Stimulated activated CD4-positive, alpha-beta T cell treated with anti-CD3 and anti-CD28 coated beads, Interleukin-4, amount 100 ng/mL, for 48 hours (primary cell): ENCODE data around the gene RBM10.

Source experiments
- DNase-seq, 2 donors: peaks; one replicate each; pipeline ENCODE4 v3.0.0-alpha.2; 2020; ENCODE audit warnings: low read depth in 2 of 2

Gene RBM10

GRCh38 chrX:47175588-47175980, 30.6 kb downstream of the RBM10 start:
- no peak for DNase-seq

- DNase-seq: no peak
These were observed 31.2 kb downstream of the RBM10 start for GRCh38 chrX:47176101-47176740.

DNA sequence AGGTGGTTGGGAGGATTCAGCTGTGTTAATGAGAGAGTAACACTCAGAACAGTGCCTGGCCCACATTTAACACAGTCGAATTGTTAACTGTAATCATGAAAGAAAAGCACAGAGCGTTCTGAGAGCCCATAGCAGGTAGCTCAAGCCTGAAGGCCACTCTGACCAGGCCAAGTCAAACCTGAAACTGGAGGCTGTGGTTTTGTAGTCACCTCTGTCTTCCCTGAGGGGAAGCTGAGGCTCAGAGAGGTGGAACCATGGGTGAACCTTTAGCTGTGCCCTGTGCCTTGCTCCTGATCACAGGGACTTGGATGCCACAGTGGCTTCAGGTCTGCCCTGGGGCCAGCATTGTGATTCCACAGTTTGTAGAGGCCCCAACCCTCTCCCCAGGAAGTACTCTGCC, 32.1 kb downstream of the RBM10 start:
- DNase-seq: no peak

DNA sequence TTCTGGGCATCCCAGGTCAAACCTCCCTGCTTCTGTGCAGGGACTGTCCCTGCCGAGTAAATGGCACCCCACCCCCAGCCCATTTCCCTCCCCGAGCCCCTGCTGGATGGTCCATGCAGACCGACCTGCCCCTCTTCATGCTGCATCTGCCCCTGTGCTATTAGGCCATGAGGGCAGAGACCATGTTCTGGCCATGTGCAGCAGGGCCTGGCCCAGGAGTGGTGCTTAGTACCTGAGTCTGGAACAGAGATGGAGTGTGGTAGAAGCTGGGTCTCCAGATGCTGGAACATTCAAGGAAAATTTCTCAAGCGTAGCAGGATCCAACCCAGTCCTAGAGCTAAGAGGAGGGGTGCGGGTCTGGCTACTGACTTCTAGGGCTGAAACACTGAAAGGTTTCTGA, 33.3 kb downstream of the RBM10 start:
- no peak for DNase-seq

DNA sequence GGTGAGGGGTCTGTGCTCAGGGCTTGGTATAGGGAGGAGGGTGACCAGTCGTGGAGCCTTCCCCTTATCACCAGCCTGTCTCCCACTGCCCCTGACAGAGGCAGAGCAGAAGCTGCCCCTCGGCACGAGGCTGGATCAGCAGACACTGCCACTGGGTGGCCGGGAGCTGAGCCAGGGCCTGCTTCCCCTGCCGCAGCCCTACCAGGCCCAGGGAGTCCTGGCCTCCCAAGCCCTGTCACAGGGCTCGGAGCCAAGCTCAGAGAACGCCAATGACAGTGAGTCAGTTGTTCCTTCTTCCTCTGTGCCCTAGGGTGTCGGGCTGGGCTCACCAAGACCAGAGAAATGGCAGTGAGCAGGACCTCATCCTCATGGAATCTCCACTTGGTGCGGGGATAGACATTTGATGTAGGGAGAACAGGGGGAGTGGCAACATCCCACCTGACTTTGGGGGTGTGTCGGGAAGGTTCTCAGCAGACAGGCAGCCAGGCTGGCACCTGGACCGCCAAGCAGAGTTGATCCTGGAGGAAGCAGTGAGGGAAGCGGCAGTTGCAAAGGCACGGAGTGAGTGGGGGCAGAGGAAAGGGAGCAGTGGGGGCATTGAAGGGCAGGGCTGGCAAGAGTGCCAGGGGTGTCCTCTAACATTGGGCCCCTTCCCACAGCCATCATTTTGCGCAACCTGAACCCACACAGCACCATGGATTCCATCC, 34.4 kb downstream of the RBM10 start:
- no peak for DNase-seq

DNA sequence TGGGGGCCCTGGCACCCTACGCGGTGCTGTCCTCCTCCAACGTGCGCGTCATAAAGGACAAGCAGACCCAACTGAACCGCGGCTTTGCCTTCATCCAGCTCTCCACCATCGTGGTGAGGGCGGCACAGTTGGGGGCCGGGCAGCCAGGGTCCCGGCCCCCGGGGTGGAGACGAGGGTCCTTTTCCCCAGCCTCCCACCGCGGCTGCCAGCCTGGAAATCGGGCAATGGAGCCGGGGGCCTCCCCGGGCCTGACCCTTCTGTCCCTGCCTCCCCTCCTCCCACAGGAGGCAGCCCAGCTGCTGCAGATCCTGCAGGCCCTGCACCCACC, 34.9 kb downstream of the RBM10 start:
- DNase-seq: no peak

GRCh38 chrX:47180346-47180745, 35.3 kb downstream of the RBM10 start:
- no peak for DNase-seq

GRCh38 chrX:47181301-47181700, 36.3 kb downstream of the RBM10 start:
- no peak for DNase-seq

GRCh38 chrX:47182106-47182700, 37.2 kb downstream of the RBM10 start:
- DNase-seq: no peak

GRCh38 chrX:47184486-47184885, 39.5 kb downstream of the RBM10 start:
- no peak for DNase-seq

- DNase-seq: no peak
These were observed 40.2 kb downstream of the RBM10 start for GRCh38 chrX:47185241-47185640.

GRCh38 chrX:47186096-47186740, 41.2 kb downstream of the RBM10 start:
- DNase-seq: no peak

DNA sequence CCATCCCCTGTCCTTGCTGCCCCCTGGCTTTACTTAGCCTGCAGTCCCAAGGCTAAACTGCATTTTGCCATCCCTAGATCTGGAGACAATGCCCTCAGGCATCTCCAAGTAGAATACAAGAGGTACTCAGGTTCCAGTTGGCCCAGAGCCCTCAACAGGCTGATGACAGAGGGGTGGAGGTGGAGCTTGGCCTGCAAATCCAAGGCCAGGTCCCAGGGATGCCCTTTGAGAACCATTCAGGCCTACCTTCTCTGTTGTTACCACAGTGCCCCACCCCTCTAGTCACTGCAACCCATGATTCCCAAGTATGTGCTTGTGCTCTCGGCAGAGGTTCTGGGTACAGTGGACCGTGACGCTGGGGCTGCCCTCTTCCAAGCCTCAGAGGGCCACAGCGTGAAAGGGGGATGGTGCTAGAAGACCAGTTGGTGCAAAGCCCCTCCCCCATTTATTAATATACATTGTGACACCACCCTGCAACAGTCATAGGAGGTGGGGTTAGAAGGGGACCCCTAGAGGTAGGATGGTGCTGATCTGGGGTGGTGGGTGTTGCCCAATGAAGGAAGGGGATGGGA, 42.2 kb downstream of the RBM10 start:
- no peak for DNase-seq

DNA sequence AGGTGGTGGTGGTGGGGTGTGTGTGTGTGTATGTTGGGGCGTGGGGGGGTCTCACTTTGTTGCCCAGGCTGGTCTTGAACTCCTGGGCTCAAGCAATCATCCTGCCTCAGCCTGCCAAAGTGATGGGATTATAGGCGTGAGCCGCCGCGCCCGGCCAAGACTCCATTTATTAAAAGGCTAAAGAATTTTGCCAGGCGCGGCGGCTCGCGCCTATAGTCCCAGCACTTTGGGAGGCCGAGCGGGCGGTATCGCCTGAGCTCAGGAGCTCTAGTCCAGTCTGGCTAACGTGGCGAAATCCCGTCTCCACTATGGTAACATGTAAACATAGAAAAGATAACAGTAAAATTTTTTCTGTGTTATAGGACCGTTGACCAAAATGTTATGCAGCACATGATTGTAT, 44.9 kb downstream of the RBM10 start:
- no peak for DNase-seq

DNA sequence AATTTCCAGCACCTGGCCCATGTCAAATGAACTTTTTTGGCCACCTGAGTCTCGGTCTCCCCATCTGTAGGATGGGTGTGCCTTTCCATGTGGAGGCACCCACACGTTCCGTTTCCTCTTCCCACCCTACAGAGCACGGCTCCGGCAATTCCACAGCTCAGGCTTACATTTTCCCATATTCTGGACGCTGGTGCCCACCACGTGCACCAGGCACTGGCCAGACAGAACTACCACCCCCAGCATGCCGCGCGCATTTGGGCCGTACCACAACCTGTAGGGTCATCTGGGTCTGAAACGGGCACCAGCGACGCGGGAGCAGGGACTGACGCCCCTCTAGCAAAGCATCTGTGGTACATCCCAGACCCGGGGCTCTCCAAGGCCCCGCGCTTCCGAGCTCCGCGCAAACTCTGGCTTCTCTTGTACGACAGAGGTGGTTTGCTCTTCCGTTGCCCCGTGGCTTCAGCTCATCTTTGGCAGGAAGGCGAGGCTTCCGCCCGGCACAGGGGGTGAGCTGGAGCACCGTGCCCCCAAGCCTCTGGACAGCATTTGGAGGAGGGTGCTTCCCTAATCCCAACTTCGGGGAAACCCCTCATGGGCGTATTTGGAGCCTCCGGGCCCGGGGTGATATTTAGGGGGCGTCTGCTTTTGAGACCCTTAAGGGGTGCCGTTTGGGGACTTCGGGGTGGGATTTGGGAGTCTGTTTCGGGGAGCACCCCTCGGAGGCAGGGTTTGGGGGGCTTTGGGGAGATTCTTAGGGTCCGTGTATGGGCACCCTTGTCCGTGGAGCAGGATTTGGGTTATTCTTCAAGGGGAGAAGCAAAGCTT, 45.6 kb downstream of the RBM10 start:
- peak; percentile 69 to 75 for DNase-seq

- peak in 1 of 2 donors; percentile 14 for DNase-seq
These were observed 46.3 kb downstream of the RBM10 start for GRCh38 chrX:47191331-47191730.

- no peak for DNase-seq
These were observed 46.9 kb downstream of the RBM10 start for GRCh38 chrX:47191806-47192401.

DNA sequence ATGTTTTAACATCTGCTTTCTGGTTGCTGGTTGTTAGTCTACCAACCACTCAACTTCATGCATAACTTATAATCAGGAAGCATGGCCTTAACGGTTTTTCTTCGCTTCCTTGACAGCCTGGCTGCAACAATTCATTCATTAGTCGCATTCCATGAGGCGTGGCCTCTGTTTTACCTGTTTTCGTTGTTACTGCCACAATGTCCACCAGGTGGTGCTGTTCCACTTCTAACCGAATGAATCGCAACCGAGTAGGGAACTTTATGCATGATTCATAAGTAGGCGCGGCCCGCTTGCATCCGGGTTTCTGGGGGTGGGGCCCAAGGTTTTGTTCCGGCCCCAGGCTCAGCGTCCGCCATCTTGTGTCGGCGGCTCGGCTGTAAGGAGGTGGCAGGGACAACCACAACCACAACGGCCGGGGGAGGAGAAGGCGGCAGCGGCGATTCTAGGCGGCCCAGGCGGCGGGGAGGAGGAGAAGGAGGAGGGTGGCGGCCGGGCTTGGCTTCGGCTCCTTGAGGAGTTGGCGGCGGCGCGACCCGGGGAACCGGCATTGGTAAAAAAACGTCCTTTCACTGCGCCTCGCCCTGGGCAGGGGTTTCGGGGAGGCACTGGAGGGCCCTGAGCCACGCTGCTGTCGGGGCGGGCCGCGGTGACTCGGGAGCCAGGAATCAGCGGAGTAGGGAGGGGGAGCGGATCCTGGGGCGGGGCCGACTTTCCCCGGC, 48.6 kb downstream of the RBM10 start, which contains the start of gene UBA1:
Gene UBA1, plus strand, starts transcription at position 355 of the 719 bp plus-strand sequence. CDS start 4,974 bp downstream, outside the sequence.
- peak; percentile 79 to 83 for DNase-seq

DNA sequence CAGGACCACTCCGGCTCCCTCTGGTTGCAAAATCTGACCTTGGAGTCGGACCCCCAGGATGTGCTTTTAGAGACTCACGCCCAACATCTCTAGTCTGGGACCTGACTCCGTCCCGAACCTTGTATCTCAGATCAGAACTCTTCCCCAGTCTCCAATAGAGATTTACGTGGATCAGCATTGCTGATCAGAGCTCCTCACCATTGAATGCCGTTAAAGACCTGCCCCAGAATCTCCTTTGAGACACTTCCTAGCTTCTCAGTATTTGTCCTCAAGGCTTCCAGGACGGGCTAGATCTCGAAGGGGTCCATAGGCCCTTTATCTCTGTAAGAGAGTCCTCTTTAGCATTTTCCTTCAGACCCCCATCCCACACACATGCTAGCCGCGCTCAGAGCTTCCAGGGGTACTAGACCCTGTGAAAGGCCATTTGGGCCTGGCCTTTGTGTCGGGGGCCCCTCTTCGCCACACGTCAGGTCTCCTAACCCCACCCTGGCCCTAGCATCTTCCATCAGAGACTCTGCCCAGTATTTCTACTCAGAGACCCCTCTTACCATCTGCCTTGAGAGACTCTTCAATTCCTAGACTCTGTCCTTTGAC, 49.3 kb downstream of the RBM10 start:
- no peak for DNase-seq

GRCh38 chrX:47196098-47196497, 51.1 kb downstream of the RBM10 start:
- no peak for DNase-seq
